GM18858 (cell line): Measurements from ENCODE around the gene BCR.
"Not testable (repeated sequence)": the region's sequence is repeated elsewhere in the genome, so short reads cannot be mapped to it uniquely, and the experiment has no call there.

Experiments
- ATAC-seq: cut with Tn5 transposase; IDR thresholded peaks from one replicate; pipeline ENCODE4 v1.9.1; 2021; ENCODE audit not compliant: unreplicated experiment

Gene BCR

DNA sequence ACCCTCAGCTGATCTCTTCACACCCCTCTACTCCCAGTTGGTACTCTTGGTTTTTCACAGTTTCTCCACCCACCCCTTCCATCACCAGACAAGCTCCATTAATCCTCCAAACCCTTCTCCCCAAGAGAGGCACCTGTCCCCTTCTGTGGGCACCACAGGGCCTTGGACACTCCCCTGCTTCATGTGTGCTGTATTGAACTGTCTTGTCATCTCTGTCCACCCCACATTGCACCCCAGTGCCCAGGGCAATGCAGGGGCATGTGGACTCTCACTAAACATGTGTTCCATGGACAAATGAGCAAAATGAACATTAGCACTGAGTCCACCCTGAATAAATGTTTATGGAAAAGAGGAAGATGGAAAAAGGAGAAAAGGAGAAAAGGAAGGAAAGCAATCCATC, 181.4 kb downstream of the BCR start:
- ATAC-seq, result no peak

DNA sequence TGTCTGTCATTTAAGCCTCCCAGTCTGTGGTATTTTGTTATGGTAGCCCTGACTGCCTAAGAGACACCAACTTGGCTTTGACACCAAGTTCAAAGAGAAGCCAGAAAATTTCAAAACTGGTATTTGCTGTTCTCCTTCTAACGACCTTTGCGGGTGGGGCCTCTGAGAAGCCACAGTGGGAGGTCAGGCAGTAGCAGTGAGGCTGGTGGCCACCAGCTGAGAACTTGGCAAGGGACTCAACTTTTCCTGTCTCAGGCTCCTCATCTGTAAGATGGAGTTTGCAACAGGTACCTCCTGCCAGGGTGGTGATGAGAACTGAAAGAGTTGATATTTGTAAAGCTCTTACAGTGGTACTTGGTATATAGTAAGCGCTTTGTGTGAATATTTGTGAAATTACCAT, 183.4 kb downstream of the BCR start:
- no peak for ATAC-seq

DNA sequence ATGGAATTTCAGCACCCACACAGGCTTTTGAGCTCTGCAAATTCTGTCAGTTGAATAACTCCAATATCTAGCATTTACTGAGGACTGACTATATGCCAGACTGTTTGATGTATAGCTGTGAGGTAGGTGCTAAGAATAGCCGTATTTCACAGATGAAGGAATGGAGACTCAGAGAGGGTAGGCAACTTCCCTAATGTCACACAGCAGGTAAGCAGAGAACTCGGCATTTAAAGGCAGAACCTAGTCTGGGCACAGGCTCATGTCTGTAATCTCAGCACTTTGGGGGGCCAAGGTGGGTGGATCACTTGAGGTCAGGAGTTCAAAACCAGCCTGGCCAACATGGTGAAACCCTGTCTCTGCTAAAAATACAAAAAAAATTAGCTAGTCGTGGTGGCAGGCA, 184.1 kb downstream of the BCR start:
- no peak for ATAC-seq

DNA sequence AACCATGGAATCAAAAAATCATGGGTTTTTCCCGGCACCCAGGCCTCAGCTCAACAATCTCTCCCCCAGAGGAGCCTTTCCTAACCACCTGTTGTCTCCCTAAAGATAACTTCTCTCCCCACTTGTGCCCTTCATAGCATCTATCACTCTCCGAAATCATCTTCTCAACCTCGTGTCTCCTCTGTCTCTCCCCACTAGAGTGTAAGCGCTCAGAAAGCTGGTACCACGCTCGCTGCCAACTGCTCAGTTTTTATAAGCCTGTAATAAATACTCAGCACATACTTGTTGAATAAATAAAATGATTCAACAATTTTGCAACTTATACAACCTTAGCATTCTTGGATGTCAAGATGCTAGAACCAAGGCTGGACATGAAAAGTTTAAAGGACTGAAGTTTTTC, 185.2 kb downstream of the BCR start:
- ATAC-seq, result no peak

DNA sequence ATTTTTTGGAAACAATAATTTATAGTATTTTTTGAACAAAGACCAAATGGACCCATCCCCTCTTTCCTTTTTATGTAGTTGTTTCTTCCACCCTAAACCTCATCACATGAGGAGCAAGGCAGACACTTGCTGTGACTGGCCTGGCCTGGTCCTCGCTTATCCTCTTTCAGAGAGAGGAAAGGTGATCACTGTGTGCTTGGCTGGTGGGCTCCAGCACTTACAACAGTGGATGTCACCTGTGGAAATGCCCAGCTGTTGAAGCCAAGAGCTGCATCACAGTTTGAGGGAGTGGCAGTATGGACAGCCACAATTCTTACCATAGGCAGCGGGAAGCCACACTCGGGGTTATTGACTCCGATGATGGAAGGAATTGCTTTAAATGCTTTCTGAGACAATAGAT, 185.7 kb downstream of the BCR start:
- no peak for ATAC-seq

DNA sequence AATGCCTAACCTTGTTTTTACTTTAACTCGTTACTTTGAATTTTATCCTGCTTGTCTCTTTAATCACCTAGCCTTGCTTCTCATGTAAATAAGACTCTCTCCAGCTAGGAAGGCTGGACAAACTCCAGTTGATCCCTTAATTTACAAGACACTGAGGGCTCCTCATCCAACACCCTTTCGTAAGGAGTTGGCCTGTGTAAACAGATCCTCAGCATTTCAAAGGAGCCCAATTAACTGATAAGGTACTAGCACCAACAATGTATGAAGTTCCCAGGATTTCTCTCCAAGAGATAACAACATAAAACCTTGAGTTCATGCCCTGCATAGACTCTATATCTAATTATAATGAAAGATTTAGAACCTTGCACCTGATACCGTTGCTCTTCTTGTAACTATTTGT, 186.9 kb downstream of the BCR start:
- ATAC-seq, result not testable (repeated sequence)
